ENCODE results near the gene TCHHL1.
"Not testable (repeated sequence)": the region's sequence is repeated elsewhere in the genome, so short reads cannot be mapped to it uniquely, and the experiment has no call there.

Gene TCHHL1

GRCh38 chr1:152096931-152097330, 8.1 kb upstream of the TCHHL1 start:
- DNase-seq: no peak

GRCh38 chr1:152086760-152087159, 2.1 kb downstream of the TCHHL1 start:
- DNase-seq: no peak

- no peak for DNase-seq
These were observed 4.0 kb downstream of the TCHHL1 start for GRCh38 chr1:152084853-152085252.

GRCh38 chr1:152081026-152081425, 7.8 kb downstream of the TCHHL1 start:
- DNase-seq: not testable (repeated sequence)

- DNase-seq: not testable (repeated sequence)
These were observed 8.4 kb downstream of the TCHHL1 start for GRCh38 chr1:152080494-152080893.

- DNase-seq: no peak
These were observed 9.9 kb downstream of the TCHHL1 start for GRCh38 chr1:152078831-152079441.

- no peak for DNase-seq
These were observed 16.6 kb downstream of the TCHHL1 start for GRCh38 chr1:152072311-152072710.

GRCh38 chr1:152071123-152071522, 17.7 kb downstream of the TCHHL1 start:
- no peak for DNase-seq

GRCh38 chr1:152067929-152068328, 20.9 kb downstream of the TCHHL1 start:
- DNase-seq: no peak

GRCh38 chr1:152067150-152067549, 21.7 kb downstream of the TCHHL1 start:
- no peak for DNase-seq

- DNase-seq: no peak
These were observed 26.9 kb downstream of the TCHHL1 start for GRCh38 chr1:152061952-152062351.

- no peak for DNase-seq
These were observed 35.5 kb downstream of the TCHHL1 start for GRCh38 chr1:152053375-152053774.

- DNase-seq: peak in 51 of 56 donors; percentile 6 to 86 (median 41)
These were observed 36.3 kb downstream of the TCHHL1 start for GRCh38 chr1:152052606-152053005.

GRCh38 chr1:152050886-152051675, 37.8 kb downstream of the TCHHL1 start:
- DNase-seq: no peak

- no peak for DNase-seq
These were observed 39.4 kb downstream of the TCHHL1 start for GRCh38 chr1:152049291-152050083.

- DNase-seq: peak in 12 of 56 donors; percentile 9 to 34 (median 24)
These were observed 40.4 kb downstream of the TCHHL1 start for GRCh38 chr1:152048416-152049009.

GRCh38 chr1:152047730-152048415, 41.0 kb downstream of the TCHHL1 start:
- DNase-seq: peak in 50 of 56 donors; percentile 1 to 72 (median 44)

- no peak for DNase-seq
These were observed 41.5 kb downstream of the TCHHL1 start for GRCh38 chr1:152047413-152047729.

GRCh38 chr1:152044386-152044785, 44.5 kb downstream of the TCHHL1 start:
- no peak for DNase-seq

GRCh38 chr1:152043870-152044269, 45.0 kb downstream of the TCHHL1 start:
- DNase-seq: no peak

GRCh38 chr1:152042030-152042429, 46.8 kb downstream of the TCHHL1 start:
- no peak for DNase-seq
